Nucleus accumbens (tissue), 56 donors: ENCODE results near the gene KIF18B.
"Not testable (repeated sequence)": the region's sequence is repeated elsewhere in the genome, so short reads cannot be mapped to it uniquely, and the experiment has no call there.

Experiments
- DNase-seq, 56 donors: peaks; one replicate each; lab custom pipeline; 2025; lab: John Stamatoyannopoulos, UW

Gene KIF18B

DNA sequence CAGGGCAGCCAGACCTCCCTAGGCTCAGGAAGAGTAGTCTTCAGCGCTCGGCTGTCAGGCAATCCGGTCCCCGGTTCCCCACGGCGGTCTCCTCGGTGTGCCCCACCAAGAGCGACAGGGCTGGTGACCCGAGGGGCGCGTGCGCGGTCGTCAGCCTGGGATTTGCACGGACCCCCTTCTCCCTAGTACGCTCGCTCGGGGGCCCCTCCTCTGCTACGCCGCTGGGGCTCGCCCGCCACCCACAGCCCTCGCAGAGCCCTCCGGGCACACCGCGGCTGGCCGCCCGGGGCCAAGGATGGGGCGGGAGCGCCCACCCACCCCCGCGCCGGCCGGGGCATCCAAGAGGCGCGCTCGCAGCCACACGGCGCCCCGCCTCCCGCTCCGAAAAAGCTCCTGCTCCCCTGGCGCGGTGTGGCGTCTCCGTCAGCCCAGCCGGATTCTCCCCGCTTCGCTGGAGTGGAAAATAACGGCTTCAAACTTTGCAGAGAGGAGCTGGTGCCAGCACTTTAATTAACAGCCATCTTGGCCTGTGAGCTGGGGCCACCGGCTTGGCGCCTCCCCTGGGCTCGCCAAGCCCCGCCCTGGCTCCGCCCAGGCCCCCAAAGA lies 22.7 kb upstream of the KIF18B start:
- DNase-seq: peak in 28 of 56 donors; percentile 4 to 64 (median 22)

DNA sequence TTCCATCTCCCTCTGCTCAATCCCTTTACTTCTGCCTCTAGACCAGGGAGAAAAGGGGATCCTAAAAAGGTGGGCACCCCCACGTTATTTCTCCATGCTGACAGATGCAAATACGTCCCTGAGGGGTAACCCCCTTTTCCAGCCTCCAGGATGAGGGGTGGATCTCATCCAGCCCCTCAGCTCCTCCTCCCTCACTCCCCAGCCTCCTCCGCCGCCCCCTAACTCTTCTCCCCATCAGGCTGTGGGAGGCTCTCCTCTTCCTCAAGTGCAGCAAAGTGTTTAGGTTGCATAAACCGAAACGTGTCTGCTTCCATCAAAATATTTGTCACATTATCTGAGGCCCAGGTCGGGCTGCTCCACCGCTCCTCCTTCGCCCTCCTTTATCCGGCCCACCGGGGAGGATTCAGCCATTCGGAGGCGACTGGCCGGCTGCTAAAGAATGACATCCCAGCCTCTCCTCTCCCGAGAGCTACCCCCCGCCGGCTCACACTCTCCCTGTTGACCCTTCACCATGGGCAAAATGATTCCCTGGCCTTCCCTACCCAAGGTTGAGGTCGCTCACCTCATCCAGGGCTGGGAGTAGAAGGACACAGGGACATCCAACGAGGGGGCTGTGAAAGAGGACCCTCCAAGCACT lies 21.7 kb upstream of the KIF18B start:
- no peak for DNase-seq

DNA sequence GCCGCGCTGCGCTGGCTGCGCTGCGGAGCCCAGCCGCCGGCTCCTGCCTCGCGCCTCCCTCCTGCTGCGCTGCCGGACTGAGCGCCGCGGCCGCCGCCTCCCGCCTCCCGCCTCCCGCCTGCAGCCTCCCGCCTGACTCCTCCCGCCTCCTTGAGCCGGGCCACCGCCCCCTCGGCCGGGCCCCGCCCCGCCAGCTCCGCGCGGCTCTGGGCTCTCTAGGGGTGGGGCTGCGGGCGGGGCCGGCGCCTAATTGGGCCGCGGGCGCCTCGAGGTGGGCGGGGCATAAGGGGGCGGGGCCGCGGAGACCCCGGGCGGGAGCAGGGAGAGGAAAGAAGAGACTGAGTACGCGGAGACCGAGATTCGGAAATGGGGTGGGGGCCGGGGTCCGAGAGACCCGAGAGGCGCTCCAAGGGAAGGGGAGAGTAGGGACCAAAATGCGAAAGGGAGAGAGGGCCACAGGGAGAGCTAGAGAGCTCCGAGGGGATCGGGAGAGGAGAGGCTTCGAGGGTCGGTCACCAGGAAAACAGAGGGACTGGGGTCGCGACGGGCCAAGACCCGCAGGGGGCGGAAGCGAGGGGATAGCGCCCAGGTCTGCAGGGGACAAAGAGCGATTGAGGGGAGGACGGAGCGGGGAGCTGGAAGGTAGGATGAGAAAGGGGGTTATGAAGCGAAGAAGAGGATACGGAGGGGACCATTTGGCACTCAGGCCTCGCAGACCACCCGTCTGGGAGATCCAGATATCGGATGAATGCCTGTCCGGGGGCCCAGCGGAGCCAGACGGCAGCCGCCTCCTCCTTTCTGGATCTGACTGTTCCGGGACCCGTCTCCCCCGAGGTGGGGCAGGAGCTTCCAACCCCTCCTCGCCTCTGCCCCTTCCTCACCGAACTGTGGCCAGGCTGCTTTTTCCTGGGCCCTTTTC lies 20.9 kb upstream of the KIF18B start, which contains the start of gene C1QL1:
TSS of gene C1QL1 (minus strand) at position 79 of the 919 bp plus-strand sequence. CDS start 255 bp downstream, outside the sequence.
- peak in 53 of 56 donors; percentile 13 to 88 (median 69) for DNase-seq

DNA sequence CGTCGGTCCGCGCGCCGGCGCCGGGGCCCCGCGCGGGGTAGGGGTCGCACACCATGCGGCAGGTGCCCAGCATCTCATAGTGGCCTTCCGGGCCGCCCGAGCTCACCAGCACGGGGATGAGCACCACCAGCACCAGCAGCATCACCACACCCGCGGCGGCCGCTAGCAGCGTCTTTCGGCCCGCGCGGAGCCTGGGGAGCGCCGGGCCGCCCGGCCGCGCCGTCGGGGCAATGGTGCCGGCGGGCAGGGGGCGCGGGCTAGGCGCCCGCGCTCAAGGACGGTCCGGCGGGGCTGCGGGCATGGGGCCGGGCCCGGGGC lies 20.3 kb upstream of the KIF18B start:
- no peak for DNase-seq

DNA sequence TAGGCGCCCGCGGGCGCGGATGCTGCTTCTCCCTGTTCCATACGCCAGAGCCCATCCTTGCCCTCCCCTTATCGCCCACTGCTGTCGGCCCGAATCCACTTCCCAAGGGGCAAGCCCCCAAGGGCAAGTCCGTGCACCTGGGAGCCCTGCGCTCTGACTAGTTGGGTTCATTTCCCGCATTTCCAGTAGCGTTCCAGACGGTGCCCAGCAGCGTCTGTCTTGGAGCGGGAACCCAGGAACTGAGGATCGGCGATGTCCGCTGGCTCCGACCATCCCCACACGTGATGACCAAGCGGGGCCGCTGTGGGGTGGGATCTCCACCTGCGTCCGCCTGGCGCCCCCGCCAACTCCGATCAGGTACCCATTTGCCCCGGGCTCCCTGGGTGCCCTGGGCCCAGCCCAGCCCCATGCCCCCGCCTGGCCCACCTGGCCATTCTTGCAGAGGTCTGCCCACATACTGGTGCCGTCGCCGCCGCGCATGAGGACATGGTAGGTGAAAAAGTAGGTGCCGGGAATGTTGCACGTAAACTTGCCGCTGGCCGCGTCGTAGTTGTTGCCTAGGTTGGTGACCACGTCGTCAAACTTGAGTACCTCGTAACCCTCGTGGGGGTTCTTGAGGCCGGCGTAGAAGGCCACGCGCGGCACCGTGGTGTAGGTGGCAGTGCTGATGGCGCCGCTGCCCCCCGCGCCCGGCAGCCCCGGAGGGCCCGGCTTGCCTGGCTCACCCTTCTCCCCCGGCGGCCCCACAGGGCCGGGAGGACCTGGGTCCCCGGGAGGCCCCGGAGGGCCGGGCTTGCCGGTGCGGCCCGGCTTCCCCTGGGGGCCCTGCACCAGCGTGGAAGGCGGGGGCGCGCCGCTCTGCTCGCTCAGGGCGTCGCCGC lies 19.7 kb upstream of the KIF18B start:
- DNase-seq: no peak

DNA sequence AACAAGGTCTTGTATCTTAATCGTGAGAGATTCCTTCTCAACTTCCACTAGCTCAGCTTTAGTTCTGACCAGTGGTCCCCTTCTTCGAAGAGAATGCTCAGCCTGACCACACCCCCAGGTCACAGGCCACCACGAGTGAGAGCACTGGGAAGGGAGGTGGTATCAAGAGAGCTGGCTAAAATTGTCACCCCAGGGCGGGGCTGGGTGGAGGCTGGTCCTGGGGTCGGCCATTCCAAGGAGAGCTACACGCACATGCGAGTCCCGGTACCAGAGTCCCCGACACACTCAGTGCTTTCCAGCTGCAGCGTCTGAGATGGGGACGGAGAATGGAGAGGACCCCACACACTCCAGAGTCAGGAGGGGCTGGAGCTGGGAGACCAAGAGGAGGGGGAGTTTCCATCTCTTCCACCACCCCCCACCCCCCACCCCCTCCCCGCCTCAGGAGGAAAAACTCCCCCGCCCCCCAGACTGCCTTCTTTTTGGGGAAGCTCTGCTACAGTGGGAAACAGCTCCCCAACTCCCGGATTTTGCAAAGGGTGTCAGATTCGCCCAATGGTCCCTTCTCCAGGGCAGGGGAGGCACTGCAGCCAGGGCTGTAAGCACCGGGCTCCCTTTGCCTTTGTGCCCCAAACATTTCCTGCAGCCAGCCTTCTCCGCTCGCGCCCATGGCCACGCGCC lies 18.9 kb upstream of the KIF18B start:
- DNase-seq: no peak

DNA sequence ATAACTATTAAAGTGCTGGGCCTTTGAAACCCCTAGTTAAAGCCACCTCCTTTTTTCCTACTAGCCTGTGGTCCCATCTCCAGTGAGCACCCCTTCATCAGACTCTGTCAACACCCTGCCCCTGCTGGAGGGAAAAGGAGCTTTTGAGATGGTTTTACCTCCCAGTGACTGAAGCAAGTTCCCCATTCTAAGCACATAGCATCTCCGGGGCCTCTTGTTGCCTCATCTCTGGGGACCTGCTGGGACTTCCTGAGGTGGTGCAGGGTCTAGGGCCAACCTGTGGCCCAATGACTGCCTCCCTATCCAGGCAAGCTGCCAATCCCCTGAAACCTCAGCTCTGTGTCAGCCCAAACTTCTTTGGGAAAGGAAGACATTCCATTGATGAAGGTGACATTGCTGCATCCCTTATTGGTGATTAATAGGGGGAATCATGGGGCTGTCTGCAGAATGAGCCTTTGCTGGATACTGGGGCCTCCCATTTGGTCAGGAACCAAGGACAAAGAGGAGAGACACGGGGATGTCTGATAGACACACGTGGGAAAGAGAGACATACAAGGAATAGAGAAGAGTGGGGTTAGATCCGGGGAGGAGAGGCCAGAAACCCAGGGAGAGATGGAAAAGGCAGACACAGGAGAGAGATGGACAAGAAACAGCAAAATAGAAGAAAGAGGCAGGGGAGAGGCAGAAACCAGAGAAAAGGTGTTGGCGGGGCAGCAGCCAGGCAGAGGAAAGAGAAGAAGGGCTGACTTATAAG lies 18.1 kb upstream of the KIF18B start:
- no peak for DNase-seq

DNA sequence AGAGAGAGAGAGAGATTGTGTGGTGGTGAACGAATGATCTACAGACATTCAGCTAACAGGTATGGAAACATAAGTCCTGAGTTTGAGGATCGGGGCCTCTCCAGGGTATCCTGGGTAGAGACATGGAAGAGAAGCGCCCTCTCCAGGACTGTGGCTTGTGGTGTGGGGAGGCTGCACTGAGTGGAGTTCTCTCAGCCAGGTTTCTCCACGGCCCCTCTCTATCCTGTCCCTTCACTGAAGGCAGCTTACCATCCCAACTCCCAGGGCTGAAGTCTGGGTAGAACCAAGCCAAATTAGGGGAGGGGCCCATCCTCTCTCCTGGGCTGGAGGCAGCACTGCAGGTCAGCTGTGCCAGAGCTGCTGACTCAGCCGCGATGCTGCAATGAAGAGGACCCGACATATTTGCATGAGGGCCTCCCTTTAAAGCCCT lies 14.4 kb upstream of the KIF18B start:
- DNase-seq: no peak

DNA sequence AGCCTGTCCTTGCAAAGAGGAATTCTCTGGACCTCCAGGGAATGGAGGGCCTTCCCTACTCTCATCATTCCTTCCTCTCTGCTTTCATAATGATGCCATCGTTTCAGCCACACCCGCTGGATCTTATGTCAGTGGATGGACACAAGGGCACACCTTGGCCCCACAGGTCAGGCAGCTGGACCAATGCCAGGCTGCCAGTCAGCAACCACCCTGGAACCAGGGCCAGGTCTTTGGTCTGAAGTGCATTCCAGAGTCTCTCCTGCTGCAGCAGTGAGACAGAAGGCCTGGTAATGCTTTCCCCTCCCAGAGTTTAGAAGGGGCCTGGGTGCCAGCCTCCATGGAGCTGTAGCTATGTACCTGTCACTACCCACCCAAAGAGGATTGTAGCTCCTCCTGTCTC lies 13.1 kb upstream of the KIF18B start:
- DNase-seq: no peak

DNA sequence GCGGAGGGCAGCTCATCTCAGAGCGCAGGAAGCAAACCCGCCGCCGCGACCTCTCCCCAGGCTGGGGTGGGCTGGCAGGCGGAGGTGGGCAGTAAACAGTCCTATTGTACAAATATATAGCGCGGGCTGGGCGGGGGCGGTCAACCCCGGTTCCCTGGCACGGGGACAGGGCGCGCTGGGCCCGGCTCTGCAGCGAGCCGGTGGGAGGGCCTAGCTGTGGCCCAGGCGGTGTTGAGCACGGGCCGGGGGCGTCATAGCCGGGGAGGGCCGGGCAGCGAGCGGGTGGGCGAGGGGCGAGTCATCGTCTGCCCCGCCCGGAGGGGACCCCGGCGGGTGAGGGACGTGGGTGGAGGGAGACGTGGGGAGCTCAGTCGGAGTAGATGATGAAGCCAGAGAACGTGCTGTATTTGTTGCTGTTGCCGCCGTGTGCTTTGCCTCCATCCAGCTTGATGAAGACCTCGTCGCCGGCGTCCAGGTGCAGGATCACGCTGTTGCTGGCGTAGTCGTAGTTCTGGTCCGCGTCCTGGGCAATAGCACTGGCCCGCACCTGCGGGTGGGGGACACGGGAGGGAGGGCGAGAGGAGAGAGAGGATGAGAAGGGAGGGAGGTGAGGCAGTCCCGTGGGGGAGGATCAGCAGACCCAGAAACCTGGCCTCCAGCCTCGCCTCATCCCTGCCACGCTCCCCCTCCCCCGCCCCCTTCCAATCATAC lies 12.4 kb upstream of the KIF18B start:
- peak in 1 of 56 donors; percentile 26 for DNase-seq

DNA sequence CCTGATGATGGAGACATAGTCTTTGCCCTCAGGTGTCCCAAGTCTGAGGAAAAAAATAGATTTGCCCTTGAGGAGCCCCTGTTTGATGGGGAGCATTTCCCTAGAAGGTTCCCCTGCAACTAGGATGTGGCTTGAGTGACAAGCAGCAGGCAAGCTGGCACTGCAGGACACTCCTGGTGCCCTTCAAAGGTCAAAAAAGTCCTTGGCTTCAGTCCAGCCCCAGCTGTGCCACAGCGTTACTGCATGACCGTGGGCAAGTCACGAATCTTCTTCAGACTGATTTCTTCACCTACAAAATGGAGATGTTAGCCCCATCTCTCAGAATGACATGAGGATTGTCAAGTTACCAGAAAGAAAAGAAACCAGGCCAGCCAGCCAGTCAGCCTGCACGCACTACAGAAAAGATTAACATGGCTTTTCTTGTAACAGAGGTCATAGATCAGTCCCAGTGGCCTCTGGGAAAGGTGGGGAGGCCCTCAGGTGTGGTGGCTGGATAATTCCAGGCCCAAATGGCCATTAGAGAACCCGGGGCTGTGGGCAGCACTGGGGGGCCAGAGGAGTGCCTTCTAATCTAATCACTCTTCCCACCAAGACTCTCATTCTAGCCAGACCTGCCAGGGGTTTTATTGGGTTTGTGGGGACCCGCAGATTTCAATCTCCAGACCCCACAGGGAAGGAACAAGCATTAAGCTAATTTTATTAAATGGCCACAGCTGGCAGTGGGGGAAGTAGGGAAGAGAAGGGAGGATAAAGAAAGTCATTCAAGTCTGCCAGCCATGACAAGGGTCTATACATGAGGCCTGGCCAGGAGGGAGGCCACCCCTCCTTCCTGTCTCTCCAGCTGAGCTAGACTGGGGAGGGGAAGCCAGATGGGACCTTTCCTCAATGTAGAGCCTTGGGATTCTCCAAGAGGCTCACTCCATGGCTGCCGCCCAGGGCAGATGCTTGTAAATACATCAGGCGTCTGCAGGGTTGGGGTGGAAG lies 9.7 kb upstream of the KIF18B start:
- DNase-seq: peak in 20 of 56 donors; percentile 4 to 58 (median 32)

DNA sequence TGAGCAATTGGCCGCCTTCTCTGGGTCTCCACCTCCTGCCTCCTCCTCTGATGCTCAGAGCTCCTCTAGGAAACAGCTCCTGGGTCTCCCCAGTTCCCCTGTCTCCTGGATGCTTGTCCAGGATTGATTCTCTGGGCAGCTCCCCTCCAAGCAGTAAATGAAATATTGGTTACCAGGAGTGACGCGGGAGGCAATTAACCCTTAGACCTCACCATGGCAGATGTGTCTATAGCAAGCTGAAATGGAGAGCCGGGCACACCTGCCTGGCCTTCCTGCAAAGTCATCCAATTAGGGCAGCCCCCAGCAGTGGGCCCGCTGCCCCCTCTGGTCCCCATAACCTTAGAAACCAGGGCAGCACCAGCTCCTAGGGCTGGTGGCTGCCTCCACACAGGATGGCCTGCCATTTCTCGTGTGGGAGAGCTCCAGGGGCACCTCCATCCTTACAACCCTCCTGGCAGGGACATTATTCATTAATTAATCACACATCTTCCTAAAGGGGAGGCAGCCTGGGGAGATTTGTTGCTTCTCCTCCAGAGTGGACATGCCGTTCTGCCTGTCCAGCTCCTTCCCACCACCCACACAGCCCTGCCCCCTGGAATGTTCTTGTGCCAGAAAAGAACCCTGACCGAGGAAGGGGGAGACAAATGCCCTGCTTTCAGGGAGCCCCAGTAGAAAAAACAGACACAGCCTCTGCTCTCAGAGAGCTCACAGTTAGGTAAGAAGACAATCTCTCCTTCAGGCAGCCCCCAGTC lies 8.3 kb upstream of the KIF18B start:
- DNase-seq: no peak

DNA sequence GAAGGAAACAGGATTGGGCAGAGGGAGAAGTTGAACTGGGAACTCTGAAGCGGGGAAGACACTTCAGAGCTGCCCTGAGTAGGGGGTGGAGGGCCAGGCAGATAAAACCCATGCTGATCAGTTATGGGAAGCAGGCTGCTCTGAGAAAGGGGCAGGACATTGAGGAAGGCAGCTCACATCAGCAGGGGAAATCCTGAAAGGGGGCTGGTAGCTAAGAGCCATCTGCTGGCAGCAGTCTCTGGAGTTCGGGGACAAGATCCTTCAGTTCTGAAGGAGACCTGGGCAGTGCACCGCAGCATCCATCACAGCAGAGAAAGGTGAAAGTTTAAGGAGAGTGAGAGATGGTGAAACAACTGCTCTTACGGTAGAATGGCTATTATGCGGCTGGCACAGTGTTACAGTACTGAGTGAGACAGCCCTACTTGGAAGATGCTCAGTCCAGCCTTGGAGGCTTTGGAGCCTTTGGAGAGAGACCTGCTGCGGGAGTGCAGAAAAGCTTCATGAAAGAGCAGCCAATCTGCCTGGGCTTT lies 5.4 kb upstream of the KIF18B start:
- no peak for DNase-seq

DNA sequence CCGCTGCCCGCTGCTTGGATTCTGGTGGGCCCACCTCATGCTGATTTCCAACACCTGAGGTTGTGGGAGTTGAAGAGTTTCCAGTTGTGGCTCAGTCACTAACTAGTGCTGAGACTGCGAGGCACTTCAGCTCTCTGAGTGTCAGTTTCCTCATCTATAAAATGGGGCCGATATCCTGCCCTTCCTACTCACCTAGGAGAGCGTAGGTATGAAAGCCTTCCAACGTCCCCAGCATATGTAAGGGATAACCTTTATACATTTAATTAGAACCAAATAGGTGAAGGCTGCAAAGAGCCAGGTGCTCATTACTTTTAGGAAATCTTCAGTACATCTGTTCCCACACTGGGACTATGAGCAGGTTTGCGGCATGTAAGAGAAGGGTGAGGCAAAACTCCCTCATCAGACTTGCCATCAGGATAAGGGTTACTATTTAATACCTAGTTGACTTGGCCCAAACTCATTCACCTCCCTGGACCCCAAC lies 782 bp upstream of the KIF18B start:
- no peak for DNase-seq

DNA sequence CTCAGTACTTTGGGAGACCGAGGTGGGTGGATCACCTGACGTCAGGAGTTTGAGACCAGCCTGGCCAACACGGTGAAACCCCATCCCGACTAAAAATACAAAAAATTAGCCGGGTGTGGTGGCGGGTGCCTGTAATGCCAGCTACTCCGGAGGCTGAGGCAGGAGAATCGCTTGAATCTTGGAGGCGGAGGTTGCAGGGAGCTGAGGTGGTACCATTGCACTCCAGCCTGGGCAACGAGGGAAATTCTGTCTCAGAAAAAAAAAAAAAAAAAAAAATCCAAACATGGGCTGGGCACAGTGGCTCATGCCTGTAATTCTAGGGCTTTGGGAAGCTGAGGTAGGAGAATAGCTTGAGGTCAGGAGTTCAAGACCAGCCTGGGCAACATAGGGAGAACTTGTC lies 1.9 kb downstream of the KIF18B start:
- not testable (repeated sequence) for DNase-seq

DNA sequence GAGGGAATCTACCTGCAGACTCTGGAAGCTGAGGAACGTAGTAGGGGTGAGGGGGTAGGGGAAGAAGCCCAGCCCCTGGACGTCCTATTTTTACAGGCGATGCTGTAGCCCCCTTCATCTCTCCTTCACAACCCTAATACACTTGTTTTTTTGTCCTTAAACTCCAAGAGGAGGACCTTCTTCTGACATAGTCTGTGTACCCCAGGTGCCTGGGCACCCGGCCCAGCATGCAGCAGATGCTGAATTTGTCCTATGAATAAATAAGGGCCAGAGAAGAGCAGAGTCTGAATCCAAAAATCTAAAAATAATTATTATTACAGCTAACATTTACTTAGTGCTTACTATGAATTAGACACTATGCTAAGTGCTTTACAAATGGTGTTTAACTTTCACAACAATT lies 5.1 kb downstream of the KIF18B start:
- DNase-seq: no peak
